K562 (cell line): Measurements from ENCODE around the gene STX1B. TPM values are rescaled to one million over a fixed set of nuclear protein-coding genes. Genes with fewer than 3 reads are reported as not detected.

Source experiments
- CREM ChIP-seq: IDR thresholded peaks from 2 replicates; pipeline ENCODE4 v1.6.1; 2014; ENCODE audit warnings: antibody characterized with exemption, low read depth
- ESRRA ChIP-seq: fragments of 450-650 bp; IDR thresholded peaks from 2 replicates; pipeline ENCODE4 v1.6.1; 2014; ENCODE audit warnings: low read depth, mild to moderate bottlenecking, moderate library complexity, borderline replicate concordance
- FOXA3 ChIP-seq, 2 experiments: fragments of 450-650 bp in 1 of 2; sonication (generic) in 1 of 2; formaldehyde crosslinking; IDR thresholded peaks in 1 of 2; conservative IDR thresholded peaks in 1 of 2; 2 replicates each; pipeline versions ENCODE4 v1.4.0 to v1.8.0; 2020 to 2022; ENCODE audit warnings: mild to moderate bottlenecking in 2 of 2, missing genetic modification reagents in 1 of 2
- FOXK2 ChIP-seq, 2 experiments: fragments of 450-650 bp; IDR thresholded peaks in 1 of 2; conservative IDR thresholded peaks in 1 of 2; 2 replicates each; pipeline ENCODE4 v1.6.1; 2016; ENCODE audit warnings: low read depth in 2 of 2, mild to moderate bottlenecking in 1 of 2
- GATAD2A ChIP-seq: fragments of 450-650 bp; IDR thresholded peaks from 2 replicates; pipeline ENCODE4 v1.6.1; 2017
- HCFC1 ChIP-seq: IDR thresholded peaks from 2 replicates; pipeline ENCODE4 v1.6.1; 2012; ENCODE audit warnings: low read depth, low read length, improper control_type of control experiment
- HMGN3 ChIP-seq: IDR thresholded peaks from 2 replicates; pipeline ENCODE4 v1.6.1; 2011; ENCODE audit warnings: borderline replicate concordance, low read depth, mild to moderate bottlenecking, mixed read lengths, low read length; ENCODE audit not compliant: insufficient read length; ENCODE audit errors: extremely low read depth
- JUND ChIP-seq, 2 experiments: IDR thresholded peaks; 2 replicates in 1 of 2; 3 replicates in 1 of 2; pipeline ENCODE4 v1.6.1; 2011; ENCODE audit warnings: borderline replicate concordance in 2 of 2, low read depth in 2 of 2, low read length in 2 of 2, improper control_type of control experiment in 1 of 2, missing biosample characterization in 1 of 2, missing genetic modification characterization in 1 of 2, missing genetic modification reagents in 1 of 2
- KAT8 ChIP-seq: fragments of 450-650 bp; IDR thresholded peaks from 2 replicates; pipeline ENCODE4 v1.6.1; 2016; ENCODE audit warnings: low read depth, mild to moderate bottlenecking
- MCM2 ChIP-seq: fragments of 450-650 bp; IDR thresholded peaks from 2 replicates; pipeline ENCODE4 v1.6.1; 2017; ENCODE audit warnings: low read depth, mild to moderate bottlenecking
- MXI1 ChIP-seq: IDR thresholded peaks from 2 replicates; pipeline ENCODE4 v1.6.1; 2011; ENCODE audit warnings: low read depth, mild to moderate bottlenecking, improper control_type of control experiment, low read length
- NR1H2 ChIP-seq: sonication (generic); formaldehyde crosslinking; IDR thresholded peaks from 2 replicates; pipeline ENCODE4 v1.4.0; 2020; ENCODE audit warnings: mild to moderate bottlenecking, missing genetic modification reagents
- POLR2A ChIP-seq: fragments of 450-650 bp; conservative IDR thresholded peaks from 2 replicates; pipeline ENCODE4 v1.6.1; 2016
- SREBF1 ChIP-seq: fragments of 150-350 bp; IDR thresholded peaks from 2 replicates; pipeline ENCODE4 v1.6.1; 2014; ENCODE audit warnings: antibody characterized with exemption, low read depth, low read length, borderline replicate concordance
- TCF3 ChIP-seq: sonication (generic); formaldehyde crosslinking; IDR thresholded peaks from 2 replicates; pipeline ENCODE4 v1.4.0; 2020; ENCODE audit warnings: mild to moderate bottlenecking, missing genetic modification reagents
- YY1 ChIP-seq, 3 experiments: IDR thresholded peaks; 2 replicates each; pipeline ENCODE4 v1.6.1; 2011; ENCODE audit warnings: low read length in 2 of 3, mild to moderate bottlenecking in 2 of 3, moderate library complexity in 2 of 3, borderline replicate concordance in 1 of 3, control low read depth in 1 of 3, low read depth in 1 of 3; ENCODE audit not compliant: insufficient read depth in 3 of 3, insufficient replicate concordance in 2 of 3, control insufficient read depth in 1 of 3, insufficient read length in 1 of 3; ENCODE audit errors: extremely low read depth in 1 of 3
- ZNF12 ChIP-seq: sonication (generic); formaldehyde crosslinking; IDR thresholded peaks from 2 replicates; pipeline ENCODE4 v1.4.0; 2020; ENCODE audit warnings: mild to moderate bottlenecking, missing genetic modification reagents
- ZNF143 ChIP-seq: sonication (generic); formaldehyde crosslinking; IDR thresholded peaks from 2 replicates; pipeline ENCODE4 v1.9.0; 2022; ENCODE audit warnings: mild to moderate bottlenecking, missing genetic modification reagents
- ZNF184 ChIP-seq: sonication (generic); formaldehyde crosslinking; IDR thresholded peaks from 2 replicates; pipeline ENCODE4 v1.5.0; 2020; ENCODE audit warnings: missing genetic modification reagents
- polyA plus RNA-seq, 8 experiments: library from polyadenylated mRNA; depleted of rRNA in 4 of 8; stranded (reverse) in 5 of 8; unstranded in 3 of 8; fragments of >200 nt; fragmentation: Nextera tagmentation in 2 of 8; fragmentation: Illumina TruSeq in 1 of 8; extraction: Ambion mirVana in 2 of 8; extraction: Trizol in 1 of 8; gene quantifications; 2 replicates each; pipeline versions ENCODE4 v1.2.1 to v1.2.3, GENCODE V29; 2011 to 2014; ENCODE audit warnings: inconsistent platforms in 1 of 8, missing spikeins in 1 of 8
- total RNA-seq, 7 experiments: library from RNA; depleted of rRNA in 6 of 7; stranded (reverse); fragments of >200 nt in 6 of 7; fragmentation: Illumina TruSeq in 2 of 7; extraction: Trizol in 2 of 7; gene quantifications; 2 replicates each; pipeline versions ENCODE4 v1.2.1 to v1.2.3, GENCODE V29; 2011 to 2021; ENCODE audit warnings: low replicate concordance in 1 of 7
- TF ChIP-seq, protein P1 (sequence below): sonication (generic); formaldehyde crosslinking; IDR thresholded peaks from 2 replicates; pipeline ENCODE4 v1.8.0; 2022; ENCODE audit warnings: missing genetic modification reagents, mild to moderate bottlenecking, moderate library complexity, borderline replicate concordance
- TF ChIP-seq, protein P2 (sequence below), 3 experiments: IDR thresholded peaks in 2 of 3; conservative IDR thresholded peaks in 1 of 3; 2 replicates each; pipeline ENCODE4 v1.5.1; 2011 to 2012; ENCODE audit warnings: low read length in 3 of 3, mild to moderate bottlenecking in 3 of 3, control low read depth in 2 of 3, improper control_type of control experiment in 1 of 3, inconsistent platforms in 1 of 3, low read depth in 1 of 3, mixed read lengths in 1 of 3, moderate library complexity in 1 of 3; ENCODE audit not compliant: insufficient read depth in 2 of 3

STX1B gene
- total and polyA plus RNA-seq, 9 of the 15 experiments (the other 6 are each of a cell fraction or from before 2014, with no cell fraction given): 0.07 to 2.5 (median 0.86) TPM

DNA sequence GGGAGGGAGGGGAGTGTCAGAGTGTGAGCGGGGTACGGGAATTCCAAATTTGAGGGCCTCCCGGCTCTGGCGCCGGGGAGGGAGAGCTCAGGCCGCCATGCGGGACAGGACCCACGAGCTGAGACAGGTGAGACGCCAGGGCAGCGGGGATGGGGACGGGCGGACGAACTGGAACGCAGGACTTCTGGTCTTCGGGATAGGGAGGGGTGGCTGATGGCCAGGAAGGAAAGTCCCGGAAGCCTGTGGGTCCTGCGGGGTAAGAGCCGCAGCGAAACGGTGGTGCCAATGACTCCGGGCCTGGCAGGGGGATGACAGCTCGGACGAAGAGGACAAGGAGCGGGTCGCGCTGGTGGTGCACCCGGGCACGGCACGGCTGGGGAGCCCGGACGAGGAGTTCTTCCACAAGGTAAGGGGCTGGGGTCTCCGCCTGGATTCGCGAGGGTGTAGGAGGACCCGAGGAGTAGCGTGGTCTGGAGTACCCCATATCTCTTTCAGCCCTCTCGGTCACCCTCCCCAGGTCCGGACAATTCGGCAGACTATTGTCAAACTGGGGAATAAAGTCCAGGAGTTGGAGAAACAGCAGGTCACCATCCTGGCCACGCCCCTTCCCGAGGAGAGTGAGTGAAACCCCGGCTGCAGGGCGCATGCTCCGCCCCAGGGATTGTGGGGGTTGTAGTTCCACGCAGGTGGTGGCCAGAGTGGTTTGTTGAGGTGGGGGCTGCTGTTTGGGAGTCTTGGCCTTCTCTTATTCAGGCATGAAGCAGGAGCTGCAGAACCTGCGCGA is 23.5 kb upstream of the STX1B start (continued):
- TF ChIP-seq SREBF1 (no peak), YY1 (IDR thresholded peaks at IDR 0.05; ENCODE audit: borderline replicate concordance in 1 of 3, control insufficient read depth in 1 of 3, extremely low read depth in 1 of 3, insufficient read depth in 3 of 3, insufficient read length in 1 of 3, insufficient replicate concordance in 2 of 3, low read depth in 1 of 3, low read length in 2 of 3) (peak in 1 of 3 experiments; percentile 13), MCM2 (no peak), ZNF143 (CRISPR knock-in tag) (peak; percentile 95), TCF3 (CRISPR knock-in tag) (no peak), MXI1 (0 out of 2 replicates have a peak, but pooled peaks have one; percentile 18), JUND (IDR thresholded peaks at IDR 0.05; ENCODE audit: borderline replicate concordance, low read depth, low read length) (peak; percentile 39; the same call in 1 of the 2 replicates), JUND (tag; IDR thresholded peaks at IDR 0.05; ENCODE audit: borderline replicate concordance, low read depth, low read length) (no peak; the same call in 2 of the 3 replicates), FOXA3 (CRISPR knock-in tag; conservative IDR thresholded peaks at IDR 0.05 in 1 of 2, IDR thresholded peaks at IDR 0.05 in 1 of 2) (0 out of 4 replicates have a peak, but pooled peaks of 1 of the 2 experiments have one; percentile 9), GATAD2A (no peak), CREM (peak; percentile 10; the same call in 1 of the 2 replicates), HCFC1 (peak; percentile 97), ZNF184 (CRISPR knock-in tag) (no peak), HMGN3 (peak; percentile 69), NR1H2 (CRISPR knock-in tag) (no peak), ZNF12 (CRISPR knock-in tag) (0 out of 2 replicates have a peak, but pooled peaks have one; percentile 12), ESRRA (0 out of 2 replicates have a peak, but pooled peaks have one; percentile 17), POLR2A (0 out of 2 replicates have a peak, but pooled peaks have one; percentile 23), KAT8 (no peak), FOXK2 (conservative IDR thresholded peaks at IDR 0.05 in 1 of 2, IDR thresholded peaks at IDR 0.05 in 1 of 2; ENCODE audit: low read depth in 2 of 2) (peak; percentile 19 to 53; a peak in 1 of 4 replicates)
- TF ChIP-seq, protein P1, sequence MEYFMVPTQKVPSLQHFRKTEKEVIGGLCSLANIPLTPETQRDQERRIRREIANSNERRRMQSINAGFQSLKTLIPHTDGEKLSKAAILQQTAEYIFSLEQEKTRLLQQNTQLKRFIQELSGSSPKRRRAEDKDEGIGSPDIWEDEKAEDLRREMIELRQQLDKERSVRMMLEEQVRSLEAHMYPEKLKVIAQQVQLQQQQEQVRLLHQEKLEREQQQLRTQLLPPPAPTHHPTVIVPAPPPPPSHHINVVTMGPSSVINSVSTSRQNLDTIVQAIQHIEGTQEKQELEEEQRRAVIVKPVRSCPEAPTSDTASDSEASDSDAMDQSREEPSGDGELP: peak; percentile 59; the same call in 1 of the 2 replicates
- TF ChIP-seq, protein P2, sequence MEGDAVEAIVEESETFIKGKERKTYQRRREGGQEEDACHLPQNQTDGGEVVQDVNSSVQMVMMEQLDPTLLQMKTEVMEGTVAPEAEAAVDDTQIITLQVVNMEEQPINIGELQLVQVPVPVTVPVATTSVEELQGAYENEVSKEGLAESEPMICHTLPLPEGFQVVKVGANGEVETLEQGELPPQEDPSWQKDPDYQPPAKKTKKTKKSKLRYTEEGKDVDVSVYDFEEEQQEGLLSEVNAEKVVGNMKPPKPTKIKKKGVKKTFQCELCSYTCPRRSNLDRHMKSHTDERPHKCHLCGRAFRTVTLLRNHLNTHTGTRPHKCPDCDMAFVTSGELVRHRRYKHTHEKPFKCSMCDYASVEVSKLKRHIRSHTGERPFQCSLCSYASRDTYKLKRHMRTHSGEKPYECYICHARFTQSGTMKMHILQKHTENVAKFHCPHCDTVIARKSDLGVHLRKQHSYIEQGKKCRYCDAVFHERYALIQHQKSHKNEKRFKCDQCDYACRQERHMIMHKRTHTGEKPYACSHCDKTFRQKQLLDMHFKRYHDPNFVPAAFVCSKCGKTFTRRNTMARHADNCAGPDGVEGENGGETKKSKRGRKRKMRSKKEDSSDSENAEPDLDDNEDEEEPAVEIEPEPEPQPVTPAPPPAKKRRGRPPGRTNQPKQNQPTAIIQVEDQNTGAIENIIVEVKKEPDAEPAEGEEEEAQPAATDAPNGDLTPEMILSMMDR (IDR thresholded peaks at IDR 0.05 in 2 of 3, conservative IDR thresholded peaks at IDR 0.05 in 1 of 3; ENCODE audit: insufficient read depth in 2 of 3, low read depth in 1 of 3, low read length in 3 of 3): no peak
